ENCODE data around the gene SMAD9.

SMAD9 gene

DNA sequence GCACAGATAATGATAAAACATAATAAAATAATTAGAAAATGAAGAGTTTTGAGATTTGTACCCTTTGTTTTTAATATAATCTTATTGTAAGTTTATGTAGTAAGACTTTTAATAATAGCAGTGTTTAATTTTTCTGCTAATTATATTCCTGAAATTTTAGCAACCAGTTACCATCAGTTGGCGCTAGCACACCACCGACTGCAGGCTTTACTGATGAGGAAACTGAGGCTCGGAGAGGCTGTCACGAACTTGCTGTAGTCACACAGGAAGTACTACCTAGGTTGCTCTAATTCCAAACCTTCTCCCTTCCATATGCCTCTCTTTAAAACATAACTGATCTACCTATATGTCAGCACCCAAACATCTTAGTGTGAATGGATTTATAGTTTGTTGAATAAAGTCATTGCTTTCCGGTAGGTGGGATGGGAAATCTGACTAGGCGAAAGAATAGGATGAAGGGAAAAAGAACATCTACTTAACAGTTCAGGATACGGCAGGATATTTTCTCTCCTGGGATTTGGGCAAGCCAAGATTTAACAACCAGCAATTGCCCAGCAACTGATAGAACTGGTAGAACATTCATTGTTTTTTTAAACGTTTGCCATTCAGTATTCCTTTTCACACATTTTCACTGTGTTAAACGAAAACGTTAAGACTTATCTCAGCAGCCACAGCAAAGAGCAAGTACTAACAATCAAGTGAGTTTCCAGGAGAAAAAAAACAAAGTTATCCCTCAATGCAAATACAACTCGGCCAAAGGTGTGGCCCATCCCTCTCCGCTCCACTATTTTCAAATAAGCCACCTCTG is 101.8 kb downstream of the SMAD9 start:
- no peak for DNase-seq (ENCODE audit: low read depth)

DNA sequence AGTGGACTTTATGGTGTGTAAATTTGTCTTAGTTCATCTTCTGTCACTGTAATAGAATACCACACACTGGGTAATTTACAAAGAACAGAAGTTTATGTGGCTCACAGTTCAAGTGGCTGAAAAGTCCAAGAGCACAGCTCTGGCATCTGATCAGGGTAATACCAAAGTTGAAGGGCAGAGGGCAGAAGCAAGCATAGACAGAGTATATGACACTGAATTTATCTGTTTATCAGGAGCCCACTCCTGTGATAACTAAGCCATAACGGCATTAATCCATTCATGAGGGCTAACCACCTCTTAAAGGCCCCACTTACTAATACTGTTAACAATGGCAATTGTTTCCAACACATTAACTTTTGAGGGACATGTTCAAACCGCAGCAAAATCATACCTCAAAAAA is 105.0 kb downstream of the SMAD9 start:
- no peak for DNase-seq (ENCODE audit: low read depth)

DNA sequence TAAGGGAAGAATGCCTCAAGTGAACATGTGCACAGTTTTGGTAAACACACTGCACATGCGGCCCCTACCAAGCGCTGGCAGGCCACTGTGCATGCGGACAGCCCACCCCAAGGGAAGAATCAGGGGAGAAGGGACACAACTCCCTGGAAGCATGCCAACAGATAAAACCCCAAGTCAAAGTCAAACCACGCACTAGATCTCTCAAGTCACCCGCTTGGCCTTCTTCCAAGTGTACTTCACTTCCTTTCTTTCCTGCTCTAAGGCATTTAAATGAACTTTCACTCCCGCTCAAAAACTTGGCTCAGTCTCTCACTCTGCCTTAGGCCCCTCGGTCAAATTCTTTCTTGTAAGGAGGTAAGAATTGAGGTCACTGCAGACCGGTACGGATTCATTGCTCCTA is 105.6 kb downstream of the SMAD9 start:
- no peak for DNase-seq (ENCODE audit: low read depth)

DNA sequence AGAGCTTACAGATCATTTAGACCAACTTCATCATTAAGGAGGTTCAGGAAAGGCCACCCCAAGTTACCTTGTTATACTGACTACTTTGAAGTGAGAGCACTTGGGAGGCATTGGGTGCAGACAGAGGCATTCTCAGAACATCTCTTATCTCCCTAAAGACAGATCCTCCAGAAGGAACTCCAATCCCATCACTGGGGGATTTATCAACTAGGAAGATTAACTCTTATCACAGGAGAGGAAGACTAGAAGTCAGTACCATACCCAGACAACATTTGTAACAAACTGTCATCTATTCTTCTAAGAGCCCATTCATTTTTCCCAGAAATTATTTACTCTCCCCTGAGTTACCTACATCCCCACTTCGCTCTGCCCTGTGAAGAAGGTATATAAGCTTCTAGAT is 106.8 kb downstream of the SMAD9 start:
- DNase-seq (ENCODE audit: low read depth): no peak

DNA sequence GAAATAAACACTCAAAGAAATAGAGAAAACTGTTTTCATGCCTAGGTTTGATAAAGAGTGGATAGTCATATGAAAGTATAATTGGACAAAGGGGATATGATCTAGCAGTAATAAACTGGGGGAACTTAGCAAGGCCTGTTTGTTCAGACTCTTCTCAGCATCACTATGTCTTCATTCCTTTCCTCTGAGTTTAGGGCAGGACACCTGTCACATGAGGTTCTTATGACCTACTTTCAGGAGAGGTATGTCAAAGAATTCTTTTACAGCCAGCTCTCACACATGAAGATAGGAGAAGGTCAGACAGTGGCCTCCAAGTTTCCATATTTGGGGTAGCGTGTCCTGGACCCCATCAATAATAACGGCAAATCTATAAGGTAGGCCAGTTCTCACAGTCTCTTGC is 112.4 kb downstream of the SMAD9 start:
- DNase-seq (ENCODE audit: low read depth): no peak

DNA sequence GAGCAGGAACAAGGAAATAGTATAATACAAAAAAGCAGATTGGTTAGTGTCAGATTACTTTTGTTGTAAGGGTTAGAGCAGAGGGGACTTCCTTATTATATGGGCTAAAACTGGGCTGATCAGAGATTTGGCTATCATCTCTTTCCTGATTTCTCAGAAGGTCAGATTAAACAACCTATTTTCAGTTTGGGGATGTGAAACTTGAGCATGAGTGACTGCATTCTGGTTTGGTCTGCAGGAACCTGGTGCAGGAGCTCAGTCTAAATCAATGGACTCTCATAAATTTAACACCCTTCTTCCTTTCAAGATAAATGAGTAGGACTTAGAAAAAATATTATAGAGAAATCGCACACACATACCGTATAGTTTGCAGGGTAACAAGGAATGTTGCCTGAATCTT is 113.9 kb downstream of the SMAD9 start:
- DNase-seq (ENCODE audit: low read depth): no peak

DNA sequence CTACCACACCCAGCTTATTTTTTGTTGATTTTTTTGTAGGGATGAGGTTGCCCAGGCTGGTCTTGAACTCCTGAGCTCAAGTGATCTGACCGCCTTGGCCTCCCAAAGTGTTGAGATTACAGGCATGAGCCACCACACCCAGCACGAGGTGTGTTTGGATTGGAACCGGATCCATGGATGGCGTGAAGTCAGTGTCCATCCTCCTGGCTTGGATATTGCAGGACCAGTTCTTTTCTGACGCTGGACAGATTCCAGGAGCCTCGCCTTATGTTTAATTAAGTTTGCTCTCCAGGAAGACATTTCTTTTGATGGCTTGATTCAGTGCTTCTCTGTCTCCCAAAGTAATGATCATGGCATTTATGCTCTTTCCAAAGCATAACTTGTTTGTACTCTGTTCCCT is 115.5 kb downstream of the SMAD9 start:
- DNase-seq (ENCODE audit: low read depth): no peak

DNA sequence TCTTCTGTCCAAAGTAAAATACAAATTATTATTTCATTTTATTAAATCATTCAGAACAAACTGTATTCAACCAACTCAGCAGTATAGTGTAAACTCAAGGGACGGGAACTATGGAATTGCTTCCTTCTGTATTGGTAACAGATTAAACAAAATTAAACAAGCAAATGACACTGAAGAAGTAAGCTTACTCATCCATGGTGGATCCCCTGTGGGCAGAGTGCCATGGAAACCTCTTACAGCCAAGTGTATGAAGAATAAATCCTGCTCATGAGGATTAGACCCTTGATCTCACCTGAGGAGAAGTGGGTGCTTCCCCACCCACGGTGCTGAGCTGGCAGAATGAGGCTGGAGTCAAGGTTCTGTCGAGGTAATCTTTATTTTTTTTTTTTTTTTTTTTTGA is 119.0 kb downstream of the SMAD9 start:
- DNase-seq (ENCODE audit: low read depth): no peak

DNA sequence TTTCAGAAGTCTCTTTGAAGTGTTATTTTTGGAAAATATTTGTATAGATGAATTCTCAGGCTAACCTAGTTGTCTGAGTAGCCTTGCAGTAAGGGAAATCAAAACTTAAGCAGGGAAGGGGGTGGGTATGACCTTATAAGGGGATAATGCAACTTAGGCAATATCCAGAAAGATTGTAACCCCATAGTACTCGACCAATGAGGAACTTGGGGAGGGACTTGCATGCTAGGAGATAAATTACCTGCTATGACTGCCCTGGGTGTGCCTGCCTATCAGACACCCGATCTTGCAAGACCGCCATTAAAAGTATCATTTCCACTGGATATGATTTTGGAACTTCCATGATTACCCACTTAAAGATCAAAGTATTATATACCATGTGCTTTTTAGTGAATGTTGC is 124.0 kb downstream of the SMAD9 start:
- DNase-seq (ENCODE audit: low read depth): no peak

DNA sequence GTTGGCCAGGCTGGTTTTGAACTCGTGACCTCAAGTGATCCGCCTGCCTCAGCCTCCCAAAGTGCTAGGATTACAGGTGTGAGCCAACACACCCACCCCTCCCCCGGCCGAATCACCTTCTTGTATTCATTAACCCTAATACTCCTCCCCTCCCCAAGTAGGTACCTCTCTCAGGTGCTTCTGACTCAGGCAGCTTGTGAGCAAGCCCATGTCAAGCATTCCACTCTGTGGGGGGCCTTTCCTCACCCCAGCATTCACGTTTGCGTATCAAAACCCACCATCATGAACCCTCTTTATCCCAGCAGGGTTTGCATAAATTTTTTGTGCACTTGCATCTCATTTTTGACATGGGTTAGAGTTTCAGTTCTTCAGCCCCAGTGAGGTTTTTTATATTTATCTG is 124.6 kb downstream of the SMAD9 start:
- no peak for DNase-seq (ENCODE audit: low read depth)

All from stromal cell of bone marrow (primary cell).